GM12874 (cell line): ENCODE measurements around the gene TBC1D10B.
A peak's percentile ranks its signal among the peaks of the same experiment; 100 is the strongest.

Experiments
- CTCF ChIP-seq: IDR thresholded peaks from 2 replicates; pipeline ENCODE4 v1.5.1; 2011; ENCODE audit warnings: low read depth, mild to moderate bottlenecking, control low read depth, low read length, moderate library complexity; ENCODE audit not compliant: insufficient read depth

Gene TBC1D10B

DNA sequence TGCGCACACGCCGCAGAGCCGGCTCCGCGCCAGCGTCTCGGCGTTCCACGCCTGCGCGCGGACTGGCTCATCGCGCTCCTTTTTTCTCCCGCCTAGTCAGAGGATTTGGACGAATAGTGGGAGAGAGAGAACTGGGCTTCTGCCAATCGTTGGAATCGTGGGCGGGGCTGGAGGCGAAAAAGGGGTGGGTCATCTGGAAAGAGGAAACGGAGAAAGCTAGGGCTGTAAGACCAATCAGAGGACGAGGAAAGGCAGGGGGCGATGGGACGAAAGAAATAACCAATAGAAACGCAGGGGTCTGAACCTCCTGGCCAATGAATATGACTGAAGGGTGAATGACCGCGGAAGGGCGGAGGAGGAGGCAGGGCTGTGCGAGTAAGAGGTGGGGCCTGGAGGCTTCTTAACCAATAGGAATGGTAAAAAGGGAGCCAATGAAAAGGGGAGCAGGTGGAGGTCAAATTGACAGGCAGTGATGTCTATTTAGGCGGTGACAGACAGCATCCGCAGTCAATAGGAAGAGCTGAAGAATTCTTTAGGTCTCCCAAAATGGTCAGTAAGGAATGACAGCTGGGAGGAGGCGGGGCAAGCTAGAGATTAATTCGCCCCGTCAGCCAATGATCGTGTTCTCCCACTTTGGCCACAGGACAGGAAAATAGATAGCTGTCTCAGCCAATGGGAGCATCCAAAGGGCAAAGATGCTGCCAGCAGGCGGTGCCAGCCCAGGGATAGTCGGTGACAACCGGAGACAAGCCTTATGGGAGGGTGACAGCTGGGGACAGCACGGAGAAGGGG lies at the start of gene TBC1D10B:
Gene TBC1D10B, minus strand, starts transcription at position 39 of the 792 bp plus-strand sequence. CDS start 311 bp downstream, outside the sequence.
- TF ChIP-seq CTCF, result no peak

DNA sequence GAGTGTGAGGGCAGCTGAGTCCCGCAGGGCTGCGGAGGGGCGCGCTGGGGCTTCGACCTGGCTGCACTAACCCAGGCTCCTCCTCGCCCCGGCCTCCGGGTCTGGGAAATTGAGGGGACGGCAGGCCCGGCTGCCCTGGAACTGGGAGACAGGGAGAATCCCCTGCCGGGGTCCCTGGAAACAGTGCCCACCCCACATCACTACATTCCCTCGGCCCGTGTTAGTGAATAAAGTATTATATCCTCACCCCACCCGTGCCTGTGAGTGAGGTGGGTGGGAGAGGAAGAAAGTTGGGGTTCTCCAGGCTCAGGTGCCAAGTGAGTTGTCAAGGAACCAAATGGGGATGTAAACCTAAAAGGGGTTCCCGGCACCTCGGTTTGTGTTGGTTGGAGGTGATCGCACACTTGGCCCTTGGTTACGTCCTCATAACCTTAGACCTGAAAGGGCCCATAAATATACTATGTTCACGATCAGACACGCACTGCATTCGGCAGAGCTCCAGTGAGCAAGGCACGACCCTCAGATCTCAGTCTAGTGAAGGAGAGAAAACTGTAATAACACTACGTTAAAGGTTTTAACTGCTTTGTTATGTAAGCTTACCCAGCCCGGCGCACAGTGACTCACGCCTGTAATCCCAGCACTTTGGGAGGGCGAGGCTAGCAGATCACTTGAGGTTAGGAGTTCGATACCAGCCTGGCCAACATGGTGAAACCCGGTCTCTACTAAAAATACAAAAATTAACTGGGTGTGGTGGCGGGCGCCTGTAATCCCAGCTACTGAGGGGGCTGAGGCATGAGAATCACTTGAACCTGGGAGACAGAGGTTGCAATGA lies 48.3 kb upstream of the TBC1D10B start:
- TF ChIP-seq CTCF, result no peak

DNA sequence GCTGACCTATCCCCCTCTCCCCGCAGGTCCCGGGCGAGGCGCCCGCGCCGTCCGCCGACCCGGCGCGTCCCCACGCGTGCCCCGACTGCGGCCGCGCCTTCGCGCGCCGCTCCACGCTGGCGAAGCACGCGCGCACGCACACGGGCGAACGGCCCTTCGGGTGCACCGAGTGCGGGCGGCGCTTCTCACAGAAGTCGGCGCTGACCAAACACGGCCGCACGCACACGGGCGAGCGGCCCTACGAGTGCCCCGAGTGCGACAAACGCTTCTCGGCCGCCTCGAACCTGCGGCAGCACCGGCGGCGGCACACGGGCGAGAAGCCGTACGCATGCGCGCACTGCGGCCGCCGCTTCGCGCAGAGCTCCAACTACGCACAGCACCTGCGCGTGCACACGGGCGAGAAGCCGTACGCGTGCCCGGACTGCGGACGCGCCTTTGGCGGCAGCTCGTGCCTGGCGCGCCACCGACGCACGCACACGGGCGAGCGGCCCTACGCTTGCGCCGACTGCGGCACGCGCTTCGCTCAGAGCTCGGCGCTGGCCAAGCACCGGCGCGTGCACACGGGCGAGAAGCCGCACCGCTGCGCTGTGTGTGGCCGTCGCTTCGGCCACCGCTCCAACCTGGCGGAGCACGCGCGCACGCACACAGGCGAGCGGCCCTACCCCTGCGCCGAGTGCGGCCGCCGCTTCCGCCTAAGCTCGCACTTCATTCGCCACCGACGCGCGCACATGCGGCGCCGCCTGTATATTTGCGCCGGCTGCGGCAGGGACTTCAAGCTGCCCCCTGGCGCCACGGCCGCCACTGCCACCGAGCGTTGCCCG lies 47.4 kb upstream of the TBC1D10B start:
- TF ChIP-seq CTCF, result 0 out of 2 replicates have a peak, but pooled peaks have one; percentile 6

DNA sequence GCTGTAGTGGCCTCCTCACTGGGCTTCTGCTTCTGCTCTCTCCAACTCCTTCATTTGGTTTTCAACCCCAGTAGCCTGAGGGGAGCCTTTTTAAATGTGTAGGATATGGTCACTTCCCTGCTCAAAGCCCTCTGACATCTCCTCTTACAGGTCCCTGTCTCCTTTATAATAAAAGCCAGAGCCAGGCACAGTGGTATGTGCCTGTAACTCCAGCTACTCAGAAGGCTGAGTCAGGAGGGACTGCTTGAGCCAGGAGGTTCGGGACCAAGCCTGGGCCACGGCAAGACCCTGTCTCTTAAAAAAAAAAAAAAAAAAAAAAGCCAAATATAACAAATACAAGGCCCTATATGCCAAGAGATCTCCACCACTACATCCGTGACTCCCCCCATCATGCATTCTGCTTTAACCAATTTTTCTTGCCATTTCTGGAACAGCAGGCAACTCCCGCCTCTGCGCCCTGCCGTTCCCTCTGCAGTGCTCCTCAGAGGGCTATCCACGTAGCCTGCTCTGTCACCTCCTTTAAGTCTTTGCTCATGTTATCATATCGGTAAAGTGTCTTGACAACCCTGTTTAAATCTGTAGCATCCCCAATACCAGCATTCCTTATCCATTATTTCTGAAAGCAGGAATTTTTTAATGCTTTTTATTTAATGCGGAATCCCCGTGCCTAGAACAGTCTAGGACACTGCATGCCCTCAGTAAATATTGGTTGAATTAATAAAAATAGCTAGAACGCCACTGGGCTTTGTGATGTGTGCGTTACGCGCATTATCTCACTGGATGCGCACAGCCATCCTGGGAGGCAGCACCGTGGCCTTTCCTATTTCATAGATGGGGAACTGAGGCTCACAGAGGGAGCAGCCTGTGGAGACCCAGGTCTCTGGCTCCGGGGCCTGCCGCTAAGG lies 46.6 kb upstream of the TBC1D10B start:
- TF ChIP-seq CTCF, result no peak

GRCh38 chr16:30416047-30416603 lies 45.8 kb upstream of the TBC1D10B start:
- no peak for TF ChIP-seq CTCF

DNA sequence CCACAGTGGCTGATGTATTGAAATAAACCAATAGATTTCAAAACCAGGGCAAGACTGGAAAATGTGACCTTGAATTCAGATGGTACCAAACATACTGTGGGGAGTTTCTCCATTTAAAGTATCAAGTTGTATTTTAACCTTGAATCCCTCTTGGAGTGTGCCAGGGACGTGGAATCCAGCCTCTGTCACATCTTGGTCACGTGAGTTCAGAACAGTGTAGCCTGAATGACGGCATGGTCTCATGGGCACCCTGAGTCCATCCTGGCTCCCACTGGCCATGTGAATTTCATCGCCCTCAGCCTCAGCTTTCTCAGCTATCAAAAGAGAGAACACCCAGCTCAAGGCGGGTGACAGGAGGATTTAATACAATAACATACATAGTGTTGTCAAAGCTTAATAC lies 43.9 kb upstream of the TBC1D10B start:
- TF ChIP-seq CTCF, result no peak
